SH-SY5Y (cell line): ENCODE measurements around the gene CDK14.

Source experiments
- GATA2 ChIP-seq: IDR thresholded peaks from 2 replicates; pipeline ENCODE4 v1.6.1; 2011; ENCODE audit warnings: mild to moderate bottlenecking, low read depth, low read length
- GATA3 ChIP-seq: IDR thresholded peaks from 2 replicates; pipeline ENCODE4 v1.6.1; 2011; ENCODE audit warnings: low read depth, mild to moderate bottlenecking, low read length, moderate library complexity

- TF ChIP-seq GATA2 (no peak; the same call in 1 of the 2 replicates), GATA3 (no peak)
Measured at GRCh38 chr7:90766814-90767564, 170.9 kb downstream of the CDK14 start.
